NT2/D1 (cell line): Measurements from ENCODE around the gene CMTM6.
"Not testable (repeated sequence)": the region's sequence is repeated elsewhere in the genome, so short reads cannot be mapped to it uniquely, and the experiment has no call there.

Experiments
- SUZ12 ChIP-seq: IDR thresholded peaks from 2 replicates; pipeline ENCODE4 v1.6.1; 2011; ENCODE audit not compliant: insufficient read length, insufficient read depth; ENCODE audit errors: extremely low read depth
- YY1 ChIP-seq: IDR thresholded peaks from 2 replicates; pipeline ENCODE4 v1.6.1; 2011; ENCODE audit not compliant: insufficient read length, insufficient read depth
- ZNF274 ChIP-seq: IDR thresholded peaks from 2 replicates; pipeline ENCODE4 v1.6.1; 2011; ENCODE audit warnings: mild to moderate bottlenecking, low read depth, low read length

- TF ChIP-seq ZNF274, YY1, SUZ12: not testable (repeated sequence)
Observed at GRCh38 chr3:32516751-32517150, 14.1 kb upstream of the CMTM6 start.
